ENCODE results near the gene UNC119B.

Gene UNC119B

GRCh38 chr12:120749256-120749655 is 39.0 kb downstream of the UNC119B start:
- TF ChIP-seq CTCF (IDR thresholded peaks at IDR 0.05; ENCODE audit: low read depth, low read length): no peak
- no peak for DNase-seq (ENCODE audit: low read depth in 2 of 2)
- H3K4me3 ChIP-seq (replicated peaks in 1 of 2; ENCODE audit: low read depth in 2 of 2, low read length in 2 of 2): no peak overlapping the region

GRCh38 chr12:120750806-120751205 is 40.5 kb downstream of the UNC119B start:
- no peak for TF ChIP-seq CTCF (IDR thresholded peaks at IDR 0.05; ENCODE audit: low read depth, low read length)
- no peak for DNase-seq (ENCODE audit: low read depth in 2 of 2)
- H3K4me3 ChIP-seq (replicated peaks in 1 of 2; ENCODE audit: low read depth in 2 of 2, low read length in 2 of 2): no peak overlapping the region

GRCh38 chr12:120751389-120751788 is 41.1 kb downstream of the UNC119B start:
- DNase-seq (ENCODE audit: low read depth in 2 of 2): no peak
- no peak for TF ChIP-seq CTCF (IDR thresholded peaks at IDR 0.05; ENCODE audit: low read depth, low read length)
- no peak overlapping the region for H3K4me3 ChIP-seq (replicated peaks in 1 of 2; ENCODE audit: low read depth in 2 of 2, low read length in 2 of 2)

GRCh38 chr12:120754792-120755191 is 44.5 kb downstream of the UNC119B start:
- DNase-seq (ENCODE audit: low read depth in 2 of 2): no peak
- H3K4me3 ChIP-seq (replicated peaks in 1 of 2; ENCODE audit: low read depth in 2 of 2, low read length in 2 of 2): no peak overlapping the region
- TF ChIP-seq CTCF (IDR thresholded peaks at IDR 0.05; ENCODE audit: low read depth, low read length): no peak

- TF ChIP-seq CTCF (IDR thresholded peaks at IDR 0.05; ENCODE audit: low read depth, low read length): no peak
- no peak for DNase-seq (ENCODE audit: low read depth in 2 of 2)
Measured at GRCh38 chr12:120755269-120755668, 45.0 kb downstream of the UNC119B start.

GRCh38 chr12:120757226-120757742 is 47.0 kb downstream of the UNC119B start:
- DNase-seq (ENCODE audit: low read depth in 2 of 2): no peak
- no peak for TF ChIP-seq CTCF (IDR thresholded peaks at IDR 0.05; ENCODE audit: low read depth, low read length)
- no peak overlapping the region for H3K4me3 ChIP-seq (replicated peaks in 1 of 2; ENCODE audit: low read depth in 2 of 2, low read length in 2 of 2)

More at GRCh38 chr12:120755269-120755668, 45.0 kb downstream of the UNC119B start:
- H3K4me3 ChIP-seq (replicated peaks in 1 of 2; ENCODE audit: low read depth in 2 of 2, low read length in 2 of 2): no peak overlapping the region

GRCh38 chr12:120757949-120758348 is 47.7 kb downstream of the UNC119B start:
- TF ChIP-seq CTCF (IDR thresholded peaks at IDR 0.05; ENCODE audit: low read depth, low read length): no peak
- H3K4me3 ChIP-seq (replicated peaks in 1 of 2; ENCODE audit: low read depth in 2 of 2, low read length in 2 of 2): no peak overlapping the region
- no peak for DNase-seq (ENCODE audit: low read depth in 2 of 2)
